Measurements from ENCODE around the gene CDK14.

- TF ChIP-seq CTCF (conservative IDR thresholded peaks at IDR 0.05) = no peak
- no peak for TF ChIP-seq EZH2 (IDR thresholded peaks at IDR 0.05; ENCODE audit: low read depth)
Measured at GRCh38 chr7:90835861-90836260, 239.7 kb downstream of the CDK14 start.
